AG04450 (cell line): ENCODE data around the gene CLK1. TPM values are rescaled to one million over a fixed set of nuclear protein-coding genes. Genes with fewer than 3 reads are reported as not detected.
A peak's percentile ranks its signal among the peaks of the same experiment; 100 is the strongest.
"Not testable (repeated sequence)": the region's sequence is repeated elsewhere in the genome, so short reads cannot be mapped to it uniquely, and the experiment has no call there.

Source experiments
- CTCF ChIA-PET: fragments of 300-600, 350-600 bp; formaldehyde crosslinking; extraction: SDS; loops from one replicate; lab custom pipeline; 2022; ENCODE audit warnings: antibody characterized with exemption, inconsistent platforms; lab: Charles Lee
- POLR2A ChIA-PET: fragments of 350-600 bp; formaldehyde crosslinking; extraction: SDS; loops from one replicate; lab custom pipeline; 2021; ENCODE audit warnings: antibody characterized with exemption, inconsistent platforms; lab: Yijun Ruan, JAX
- DNase-seq: peaks from one replicate; pipeline ENCODE4 v3.0.0-alpha.2; 2011; ENCODE audit warnings: low read depth, low spot score
- H3K27ac ChIP-seq: one replicate; pipeline ENCODE4 v1.5.1; 2012; ENCODE audit warnings: low read depth, low read length, control low read depth
- H3K27me3 ChIP-seq: one replicate; pipeline ENCODE4 v1.6.0; 2012; ENCODE audit warnings: low read length; ENCODE audit not compliant: control insufficient read depth, insufficient read depth
- H3K4me3 ChIP-seq: 2 replicates; pipeline ENCODE4 v1.5.1; 2011; ENCODE audit warnings: mild to moderate bottlenecking, low read depth, low read length, control low read depth
- H3K9me3 ChIP-seq: 2 replicates; pipeline ENCODE4 v1.5.1; 2012; ENCODE audit warnings: low read length; ENCODE audit not compliant: control insufficient read depth, insufficient read depth
- CTCF ChIP-seq: IDR thresholded peaks from 2 replicates; pipeline ENCODE4 v1.5.1; 2011; ENCODE audit warnings: low read depth, low read length, control low read depth, inconsistent platforms
- polyA plus RNA-seq: library from polyadenylated mRNA; depleted of rRNA; stranded (reverse); fragments of >200 nt; gene quantifications from 2 replicates; pipeline ENCODE4 v1.2.3, GENCODE V29; 2011

The CLK1 gene
- polyA plus RNA-seq, 1 experiment, result 103 TPM

- ChIA-PET CTCF (interaction anchor here (0.6 to 2.0 kb wide), 21 partner anchors 9 to 331 kb away, joined by 3 to 55 read pairs (median 4); partner anchors contain the start of genes CASP10, NIF3L1 and PPIL3), POLR2A (interaction anchor here (0.6 kb wide), 1 partner anchor 1141 kb away, joined by 3 read pairs; no protein-coding TSS in a partner anchor)
- TF ChIP-seq CTCF, result peak; percentile 84
- Histone ChIP-seq H3K27ac (no peak overlapping the region), H3K27me3 (no peaks in the 10 kb centered on the region), H3K9me3 (no peaks in the 10 kb centered on the region), H3K4me3 (no peak overlapping the region)
- peak; percentile 81 for DNase-seq
Observed at GRCh38 chr2:200901459-200902072, 37.1 kb upstream of the CLK1 start.

- H3K27ac ChIP-seq, result no peak overlapping the region
- no peak overlapping the region for H3K4me3 ChIP-seq
- TF ChIP-seq CTCF, result no peak
- ChIA-PET POLR2A (no interaction called here), CTCF (interaction anchor here (1.1 to 1.8 kb wide), 2 partner anchors 170 to 171 kb away, joined by 3 to 7 read pairs; no protein-coding TSS in a partner anchor)
- no peaks in the 10 kb centered on the region for H3K27me3 ChIP-seq
- DNase-seq, result no peak
- H3K9me3 ChIP-seq, result no peaks in the 10 kb centered on the region
Observed at GRCh38 chr2:200899482-200899881, 35.0 kb upstream of the CLK1 start.

- ChIA-PET POLR2A (interaction anchor here (0.5 to 2.0 kb wide), 6 partner anchors 25 to 241 kb away, joined by 3 to 22 read pairs (median 3); partner anchors contain the start of gene CLK1), CTCF (interaction anchor here (2.9 kb wide), 1 partner anchor 12 kb away, joined by 11 read pairs; no protein-coding TSS in a partner anchor)
- H3K27ac ChIP-seq, result peak within 1 kb of the TSS; percentile 93
- H3K4me3 ChIP-seq, result peak within 1 kb of the TSS; percentile 78
- no peak for TF ChIP-seq CTCF
- no peaks in the 10 kb centered on the region for H3K27me3 ChIP-seq
- DNase-seq, result peak; percentile 91
- H3K9me3 ChIP-seq, result no peaks in the 10 kb centered on the region
Observed at GRCh38 chr2:200888704-200889625, 24.5 kb upstream of the CLK1 start, which contains the start of the genes NIF3L1 and PPIL3. NIF3L1 (plus strand) TSS chr2:200889371; CDS start chr2:200891944, 2,573 bp downstream. PPIL3 (minus strand) TSS chr2:200889077; CDS start chr2:200887615, 1,462 bp downstream.

GRCh38 chr2:200881715-200882249, 17.3 kb upstream of the CLK1 start:
- H3K27ac ChIP-seq, DNase-seq, POLR2A ChIA-PET, H3K9me3 ChIP-seq, H3K27me3 ChIP-seq, CTCF ChIA-PET, H3K4me3 ChIP-seq: not testable (repeated sequence)

- H3K27ac ChIP-seq, result no peak overlapping the region
- ChIA-PET POLR2A (interaction anchor here (0.7 kb wide), 1 partner anchor 63 kb away, joined by 4 read pairs; no protein-coding TSS in a partner anchor), CTCF (interaction anchor here (0.7 to 1.2 kb wide), 3 partner anchors 23 to 344 kb away, joined by 3 to 4 read pairs (median 3); no protein-coding TSS in a partner anchor)
- TF ChIP-seq CTCF, result no peak
- no peaks in the 10 kb centered on the region for H3K9me3 ChIP-seq
- H3K4me3 ChIP-seq, result no peak overlapping the region
- no peaks in the 10 kb centered on the region for H3K27me3 ChIP-seq
- no peak for DNase-seq
Observed at GRCh38 chr2:200878289-200878880, 13.9 kb upstream of the CLK1 start.
